22Rv1 (cell line): Measurements from ENCODE around the gene RSU1.

ENCODE experiments used
- CTCF ChIP-seq: fragments of 450-650 bp; IDR thresholded peaks from 2 replicates; pipeline ENCODE4 v1.5.1; 2017; ENCODE audit warnings: mild to moderate bottlenecking
- ZFX ChIP-seq: fragments of 450-650 bp; IDR thresholded peaks from 2 replicates; pipeline ENCODE4 v1.6.1; 2017; ENCODE audit warnings: antibody characterized with exemption, borderline replicate concordance

GRCh38 chr10:16599662-16600061 lies 217.6 kb downstream of the RSU1 start:
- no peak for TF ChIP-seq CTCF
- TF ChIP-seq ZFX: no peak
